ENCODE results near the gene SLC31A2.
"Not testable (repeated sequence)": the region's sequence is repeated elsewhere in the genome, so short reads cannot be mapped to it uniquely, and the experiment has no call there.

SLC31A2 gene

GRCh38 chr9:113150670-113151611, at the start of gene SLC31A2:
Gene SLC31A2 (plus strand): TSS chr9:113151007. CDS start chr9:113151075, 68 bp downstream.
- DNase-seq, result peak; percentile 59 to 66

GRCh38 chr9:113105345-113105744, 45.5 kb upstream of the SLC31A2 start:
- DNase-seq, result not testable (repeated sequence)

- not testable (repeated sequence) for DNase-seq
Observed at GRCh38 chr9:113111065-113111951, 39.5 kb upstream of the SLC31A2 start.

GRCh38 chr9:113112706-113113510, 37.9 kb upstream of the SLC31A2 start:
- not testable (repeated sequence) for DNase-seq

- not testable (repeated sequence) for DNase-seq
Observed at GRCh38 chr9:113118829-113119228, 32.0 kb upstream of the SLC31A2 start.

- DNase-seq, result no peak
Observed at GRCh38 chr9:113125386-113126035, 25.3 kb upstream of the SLC31A2 start.

GRCh38 chr9:113129466-113129865, 21.3 kb upstream of the SLC31A2 start:
- DNase-seq, result no peak

- DNase-seq, result no peak
Observed at GRCh38 chr9:113129884-113130283, 20.9 kb upstream of the SLC31A2 start.

GRCh38 chr9:113131689-113132151, 19.1 kb upstream of the SLC31A2 start:
- DNase-seq, result no peak

- DNase-seq, result no peak
Observed at GRCh38 chr9:113137196-113138168, 13.3 kb upstream of the SLC31A2 start.

- no peak for DNase-seq
Observed at GRCh38 chr9:113138760-113139159, 12.0 kb upstream of the SLC31A2 start.

GRCh38 chr9:113139225-113139829, 11.5 kb upstream of the SLC31A2 start:
- DNase-seq, result no peak

- no peak for DNase-seq
Observed at GRCh38 chr9:113139953-113140352, 10.9 kb upstream of the SLC31A2 start.

- not testable (repeated sequence) for DNase-seq
Observed at GRCh38 chr9:113140896-113141295, 9.9 kb upstream of the SLC31A2 start.

GRCh38 chr9:113143432-113144227, 7.2 kb upstream of the SLC31A2 start:
- no peak for DNase-seq

- no peak for DNase-seq
Observed at GRCh38 chr9:113148372-113148705, 2.5 kb upstream of the SLC31A2 start.

- DNase-seq, result no peak
Observed at GRCh38 chr9:113148781-113149510, 1.9 kb upstream of the SLC31A2 start.

- not testable (repeated sequence) for DNase-seq
Observed at GRCh38 chr9:113149561-113149960, 1.2 kb upstream of the SLC31A2 start.
